OCI-LY3 (cell line): ENCODE measurements around the gene NDUFV1.
A peak's percentile ranks its signal among the peaks of the same experiment; 100 is the strongest.
"Not testable (repeated sequence)": the region's sequence is repeated elsewhere in the genome, so short reads cannot be mapped to it uniquely, and the experiment has no call there.

Experiments used
- H2AFZ ChIP-seq: fragments of 200-600, 300-600 bp; shearing (Covaris generic); 2 replicates; pipeline ENCODE4 v1.6.0; 2014; ENCODE audit warnings: antibody characterized with exemption, low read depth, low read length
- H3K27ac ChIP-seq: fragments of 200-600, 300-600 bp; sonication (generic); 2 replicates; pipeline ENCODE4 v1.5.1; 2014; ENCODE audit warnings: mild to moderate bottlenecking, low read length, moderate library complexity, mixed read lengths
- H3K27me3 ChIP-seq: fragments of 200-600, 300-600 bp; sonication (generic); 2 replicates; pipeline ENCODE4 v1.6.1; 2014; ENCODE audit warnings: low read depth, low read length, mixed read lengths
- H3K36me3 ChIP-seq: fragments of 200-600, 300-600 bp; sonication (generic); replicated peaks from 2 replicates; pipeline ENCODE3; 2014; ENCODE audit warnings: low read depth, low read length, mixed read lengths
- H3K4me1 ChIP-seq: fragments of 300-600, 200-600 bp; sonication (generic); 2 replicates; pipeline ENCODE4 v1.6.1; 2014; ENCODE audit warnings: low read length, mixed read lengths
- H3K4me2 ChIP-seq: fragments of 200-600, 300-600 bp; sonication (generic); 2 replicates; pipeline ENCODE4 v1.6.1; 2014; ENCODE audit warnings: low read length, mixed read lengths
- H3K4me3 ChIP-seq: fragments of 300-600, 200-600 bp; sonication (generic); 2 replicates; pipeline ENCODE4 v1.5.1; 2014; ENCODE audit warnings: antibody characterized with exemption, mild to moderate bottlenecking, low read length, moderate library complexity
- H3K79me2 ChIP-seq: fragments of 300-600, 200-600 bp; shearing (Covaris generic); 2 replicates; pipeline ENCODE4 v1.6.1; 2014; ENCODE audit warnings: mild to moderate bottlenecking, low read length, mixed read lengths
- H3K9ac ChIP-seq: fragments of 300-600, 200-600 bp; shearing (Covaris generic); 2 replicates; pipeline ENCODE4 v1.6.0; 2014; ENCODE audit warnings: mild to moderate bottlenecking, low read length, moderate library complexity
- H3K9me3 ChIP-seq: fragments of 200-600, 300-600 bp; shearing (Covaris generic); 2 replicates; pipeline ENCODE4 v1.6.1; 2014; ENCODE audit warnings: low read length, mixed read lengths; ENCODE audit not compliant: insufficient read depth
- H4K20me1 ChIP-seq: fragments of 200-600, 300-600 bp; sonication (generic); 2 replicates; pipeline ENCODE4 v1.6.1; 2016; ENCODE audit warnings: low read length, mixed read lengths; ENCODE audit not compliant: insufficient read depth
- CTCF ChIP-seq: fragments of 200-600, 300-600 bp; sonication (generic); IDR thresholded peaks from 2 replicates; pipeline ENCODE4 v1.5.1; 2014; ENCODE audit warnings: antibody characterized with exemption, low read length, low read depth
- EZH2phosphoT487 ChIP-seq: fragments of 200-600 bp; shearing (Covaris generic); IDR thresholded peaks from 2 replicates; pipeline ENCODE4 v1.6.1; 2018; ENCODE audit warnings: antibody characterized with exemption, mixed run types, low read depth

Gene NDUFV1

GRCh38 chr11:67600324-67601029, 6.3 kb upstream of the NDUFV1 start:
- H4K20me1 ChIP-seq: no peaks in the 10 kb centered on the region
- no peak overlapping the region for H3K27ac ChIP-seq
- 0 out of 2 replicates have a peak overlapping the region, but pooled peaks have one; percentile 46 for H2AFZ ChIP-seq
- no peak overlapping the region for H3K4me2 ChIP-seq
- H3K4me3 ChIP-seq: no peak overlapping the region
- H3K4me1 ChIP-seq: peaks cover 9% of the 10 kb centered on the region
- H3K9me3 ChIP-seq: peaks cover 8% of the 10 kb centered on the region
- H3K36me3 ChIP-seq: no peaks in the 10 kb centered on the region
- H3K9ac ChIP-seq: no peak overlapping the region
- no peaks in the 10 kb centered on the region for H3K79me2 ChIP-seq
- peaks cover 21% of the 10 kb centered on the region; the same call in 1 of the 2 replicates for H3K27me3 ChIP-seq
- TF ChIP-seq CTCF (no peak), EZH2phosphoT487 (no peak)

GRCh38 chr11:67601098-67601497, 5.6 kb upstream of the NDUFV1 start:
- Histone ChIP-seq H3K27ac (no peak overlapping the region), H2AFZ (no peak overlapping the region)

GRCh38 chr11:67604119-67604518, 2.6 kb upstream of the NDUFV1 start:
- not testable (repeated sequence) for H3K4me2 ChIP-seq, H3K9me3 ChIP-seq, H3K9ac ChIP-seq, H3K36me3 ChIP-seq, H3K4me3 ChIP-seq, H4K20me1 ChIP-seq, H2AFZ ChIP-seq, H3K27ac ChIP-seq
- H3K79me2 ChIP-seq: peaks cover 17% of the 10 kb centered on the region
- peaks cover 18% of the 10 kb centered on the region; the same call in 1 of the 2 replicates for H3K27me3 ChIP-seq
- H3K4me1 ChIP-seq: peaks cover 25% of the 10 kb centered on the region

More at GRCh38 chr11:67601098-67601497, 5.6 kb upstream of the NDUFV1 start:
- H3K9me3 ChIP-seq: peaks cover 8% of the 10 kb centered on the region
- no peaks in the 10 kb centered on the region for H3K36me3 ChIP-seq
- H3K9ac ChIP-seq: no peak overlapping the region
- no peaks in the 10 kb centered on the region for H3K79me2 ChIP-seq
- H3K27me3 ChIP-seq: peaks cover 21% of the 10 kb centered on the region; the same call in 1 of the 2 replicates
- peaks cover 13% of the 10 kb centered on the region for H3K4me1 ChIP-seq
- H3K4me2 ChIP-seq: no peak overlapping the region
- no peaks in the 10 kb centered on the region for H4K20me1 ChIP-seq
- TF ChIP-seq CTCF (no peak), EZH2phosphoT487 (no peak)
- no peak overlapping the region for H3K4me3 ChIP-seq

- peaks cover 17% of the 10 kb centered on the region for H3K79me2 ChIP-seq
- H4K20me1 ChIP-seq: no peaks in the 10 kb centered on the region
- H3K9ac ChIP-seq: no peak overlapping the region
- H3K36me3 ChIP-seq: peaks cover 10% of the 10 kb centered on the region
- H3K27me3 ChIP-seq: peaks cover 17% of the 10 kb centered on the region; the same call in 1 of the 2 replicates
- H3K9me3 ChIP-seq: peaks cover 5% of the 10 kb centered on the region; the same call in 1 of the 2 replicates
- H3K4me1 ChIP-seq: peaks cover 25% of the 10 kb centered on the region
- no peak overlapping the region for H3K4me2 ChIP-seq
- H2AFZ ChIP-seq: no peak overlapping the region
- H3K27ac ChIP-seq: no peak overlapping the region
- H3K4me3 ChIP-seq: no peak overlapping the region
- no peak for TF ChIP-seq CTCF
These were observed 1.9 kb upstream of the NDUFV1 start for GRCh38 chr11:67604815-67605214.
